Hematopoietic multipotent progenitor cell treated with erythropoietin and hydrocortisone succinate and interleukin-3 and kit ligand, for 4 days (in vitro differentiated cells): ENCODE results near the gene STX18.

Source experiments
- DNase-seq: peaks from one replicate; pipeline ENCODE4 v3.0.0-alpha.2; 2015

STX18 gene

GRCh38 chr4:4395849-4396627 is 145.8 kb downstream of the STX18 start:
- DNase-seq = peak; percentile 25

GRCh38 chr4:4395371-4395770 is 146.5 kb downstream of the STX18 start:
- DNase-seq = no peak

- DNase-seq = peak; percentile 31
These were observed 147.2 kb downstream of the STX18 start for GRCh38 chr4:4394644-4395043.

- no peak for DNase-seq
These were observed 149.2 kb downstream of the STX18 start for GRCh38 chr4:4392501-4393183.

GRCh38 chr4:4391866-4392265 is 150.0 kb downstream of the STX18 start:
- no peak for DNase-seq

- DNase-seq = no peak
These were observed 151.2 kb downstream of the STX18 start for GRCh38 chr4:4390515-4391240.

- no peak for DNase-seq
These were observed 151.8 kb downstream of the STX18 start for GRCh38 chr4:4390046-4390445.

GRCh38 chr4:4388836-4389575 is 152.8 kb downstream of the STX18 start:
- DNase-seq = no peak

GRCh38 chr4:4388311-4388790 is 153.5 kb downstream of the STX18 start:
- peak; percentile 24 for DNase-seq

- no peak for DNase-seq
These were observed 154.1 kb downstream of the STX18 start for GRCh38 chr4:4387531-4388310.

- peak; percentile 37 for DNase-seq
These were observed 155.0 kb downstream of the STX18 start, which contains the start of gene NSG1 for GRCh38 chr4:4386736-4387392. Gene NSG1, plus strand, starts transcription at chr4:4387102. Its CDS starts 528 bp downstream, at chr4:4387630.

GRCh38 chr4:4386296-4386735 is 155.5 kb downstream of the STX18 start:
- DNase-seq = peak; percentile 54

- no peak for DNase-seq
These were observed 156.0 kb downstream of the STX18 start for GRCh38 chr4:4385729-4386295.

- DNase-seq = peak; percentile 33
These were observed 157.0 kb downstream of the STX18 start for GRCh38 chr4:4384837-4385236.

- DNase-seq = no peak
These were observed 158.8 kb downstream of the STX18 start for GRCh38 chr4:4383085-4383484.

- no peak for DNase-seq
These were observed 162.2 kb downstream of the STX18 start for GRCh38 chr4:4379540-4380087.

- DNase-seq = no peak
These were observed 164.0 kb downstream of the STX18 start for GRCh38 chr4:4377732-4378460.

- no peak for DNase-seq
These were observed 164.7 kb downstream of the STX18 start for GRCh38 chr4:4377191-4377590.

GRCh38 chr4:4376074-4376473 is 165.8 kb downstream of the STX18 start:
- no peak for DNase-seq
